A549 (cell line): ENCODE results near the gene SMAP1.

Source experiments
- CTCF ChIP-seq: fragments of >200 bp; sonication (Bioruptor Twin); formaldehyde crosslinking; IDR thresholded peaks from 3 replicates; pipeline ENCODE4 v1.5.1; 2016
- ELK1 ChIP-seq: fragments of 150-350 bp; IDR thresholded peaks from 2 replicates; pipeline ENCODE4 v1.6.1; 2014; ENCODE audit warnings: low read depth, mild to moderate bottlenecking, low read length

- TF ChIP-seq ELK1 (no peak), CTCF (no peak)
Measured at GRCh38 chr6:70905742-70906141, 238.1 kb downstream of the SMAP1 start.
